ENCODE data around the gene LAMA5. TPM values are rescaled to one million over a fixed set of nuclear protein-coding genes. Genes with fewer than 3 reads are reported as not detected.

The LAMA5 gene
- polyA plus RNA-seq, 3 donors: 0.05 TPM; not detected in 2

GRCh38 chr20:62310757-62311121, 56.4 kb downstream of the LAMA5 start:
- Histone ChIP-seq H3K4me3 (replicated peaks in 1 of 3; ENCODE audit: low read depth in 2 of 3, low read length in 3 of 3) (no peak overlapping the region), H3K27ac (ENCODE audit: low read depth in 1 of 2, low read length in 2 of 2) (no peak overlapping the region), H3K9me3 (replicated peaks in 1 of 2; ENCODE audit: control insufficient read depth in 1 of 2, insufficient read depth in 1 of 2, low read length in 2 of 2) (no peaks in the 10 kb centered on the region), H4K20me1 (ENCODE audit: insufficient read depth, low read length) (peaks cover 31% of the 10 kb centered on the region), H3K9ac (ENCODE audit: insufficient read depth, low read length, poor library complexity, severe bottlenecking) (no peak overlapping the region), H3K27me3 (ENCODE audit: control insufficient read depth in 2 of 2, insufficient read depth in 2 of 2, low read length in 2 of 2) (no peaks in the 10 kb centered on the region), H3K79me2 (ENCODE audit: insufficient read depth, low read length) (peaks cover 4% of the 10 kb centered on the region), H3K4me2 (replicated peaks; ENCODE audit: extremely low read depth, low read length, poor library complexity, severe bottlenecking) (no peak overlapping the region), H3K36me3 (replicated peaks in 1 of 2; ENCODE audit: control insufficient read depth in 1 of 2, insufficient read depth in 2 of 2, low read length in 2 of 2) (peaks cover 34 to 35% of the 10 kb centered on the region in 2 donors), H3K4me1 (ENCODE audit: control insufficient read depth in 1 of 2, insufficient read depth in 2 of 2, low read length in 2 of 2) (no peaks in the 10 kb centered on the region), H2AFZ (ENCODE audit: insufficient read depth, low read depth, low read length, poor library complexity, severe bottlenecking) (no peak overlapping the region)
- Mint-ChIP-seq H3K27ac (peak overlapping the region in 1 of 7 donors; percentile 60), H3K4me1 (peaks cover under 1% of the 10 kb centered on the region), H3K27me3 (ENCODE audit: low read depth in 3 of 3) (peaks cover 1 to 2% (median 1%) of the 10 kb centered on the region in 3 donors), H3K36me3 (peaks cover 31 to 38% of the 10 kb centered on the region in 2 donors), H3K9me3 (no peaks in the 10 kb centered on the region), H3K4me3 (no peak overlapping the region)
- intact Hi-C loops (cut with micrococcal nuclease): no loop called here
- TF ChIP-seq CTCF (IDR thresholded peaks at IDR 0.05): no peak
- no peak for DNase-seq
- WGBS (ENCODE audit: insufficient coverage): 94% methylated on average over 25 of the region's 25 CpGs

- H3K79me2 ChIP-seq (ENCODE audit: insufficient read depth, low read length): peaks cover 10% of the 10 kb centered on the region
- no peak overlapping the region for H3K4me2 ChIP-seq (replicated peaks; ENCODE audit: extremely low read depth, low read length, poor library complexity, severe bottlenecking)
- no peak overlapping the region for H2AFZ ChIP-seq (ENCODE audit: insufficient read depth, low read depth, low read length, poor library complexity, severe bottlenecking)
- peaks cover 0 to under 1% of the 10 kb centered on the region in 2 donors for H3K4me1 ChIP-seq (ENCODE audit: control insufficient read depth in 1 of 2, insufficient read depth in 2 of 2, low read length in 2 of 2)
- Mint-ChIP-seq H3K4me3 (no peak overlapping the region), H3K36me3 (peaks cover 35 to 44% of the 10 kb centered on the region in 2 donors), H3K27me3 (ENCODE audit: low read depth in 3 of 3) (peaks cover under 1 to 1% (median 1%) of the 10 kb centered on the region in 3 donors), H3K4me1 (peaks cover 4% of the 10 kb centered on the region), H3K27ac (no peak overlapping the region), H3K9me3 (no peaks in the 10 kb centered on the region)
- WGBS (ENCODE audit: insufficient coverage): 91% methylated on average over 25 of the region's 29 CpGs
- H3K27ac ChIP-seq (ENCODE audit: low read depth in 1 of 2, low read length in 2 of 2): no peak overlapping the region
- H3K36me3 ChIP-seq (replicated peaks in 1 of 2; ENCODE audit: control insufficient read depth in 1 of 2, insufficient read depth in 2 of 2, low read length in 2 of 2): peaks cover 38 to 41% of the 10 kb centered on the region in 2 donors
- DNase-seq: no peak
- intact Hi-C loops (cut with micrococcal nuclease): loop anchor here (10.0 kb wide), 4 partner anchors 185 to 625 kb away; partner anchors contain the start of genes GID8 (in 1 of the 2), LSM14B (in 1 of the 2) and OGFR (in 1 of the 2)
- H3K4me3 ChIP-seq (replicated peaks in 1 of 3; ENCODE audit: low read depth in 2 of 3, low read length in 3 of 3): no peak overlapping the region
- H3K9ac ChIP-seq (ENCODE audit: insufficient read depth, low read length, poor library complexity, severe bottlenecking): no peak overlapping the region
- H3K9me3 ChIP-seq (replicated peaks in 1 of 2; ENCODE audit: control insufficient read depth in 1 of 2, insufficient read depth in 1 of 2, low read length in 2 of 2): no peaks in the 10 kb centered on the region
- TF ChIP-seq CTCF (IDR thresholded peaks at IDR 0.05): no peak
- H4K20me1 ChIP-seq (ENCODE audit: insufficient read depth, low read length): peaks cover 37% of the 10 kb centered on the region
- no peaks in the 10 kb centered on the region for H3K27me3 ChIP-seq (ENCODE audit: control insufficient read depth in 2 of 2, insufficient read depth in 2 of 2, low read length in 2 of 2)
Observed at GRCh38 chr20:62309947-62310756, 57.0 kb downstream of the LAMA5 start.
